PC-9 (cell line): ENCODE results near the gene STH.

Source experiments
- EZH2 ChIP-seq: fragments of 200-600 bp; sonication (generic); IDR thresholded peaks from 2 replicates; pipeline ENCODE4 v1.8.0; 2017; ENCODE audit warnings: antibody characterized with exemption, low read depth
- TF ChIP-seq, protein P1 (sequence below): fragments of 200-600 bp; sonication (generic); conservative IDR thresholded peaks from 2 replicates; pipeline ENCODE4 v1.6.1; 2017; ENCODE audit warnings: mixed run types, antibody characterized with exemption, mild to moderate bottlenecking, moderate library complexity

DNA sequence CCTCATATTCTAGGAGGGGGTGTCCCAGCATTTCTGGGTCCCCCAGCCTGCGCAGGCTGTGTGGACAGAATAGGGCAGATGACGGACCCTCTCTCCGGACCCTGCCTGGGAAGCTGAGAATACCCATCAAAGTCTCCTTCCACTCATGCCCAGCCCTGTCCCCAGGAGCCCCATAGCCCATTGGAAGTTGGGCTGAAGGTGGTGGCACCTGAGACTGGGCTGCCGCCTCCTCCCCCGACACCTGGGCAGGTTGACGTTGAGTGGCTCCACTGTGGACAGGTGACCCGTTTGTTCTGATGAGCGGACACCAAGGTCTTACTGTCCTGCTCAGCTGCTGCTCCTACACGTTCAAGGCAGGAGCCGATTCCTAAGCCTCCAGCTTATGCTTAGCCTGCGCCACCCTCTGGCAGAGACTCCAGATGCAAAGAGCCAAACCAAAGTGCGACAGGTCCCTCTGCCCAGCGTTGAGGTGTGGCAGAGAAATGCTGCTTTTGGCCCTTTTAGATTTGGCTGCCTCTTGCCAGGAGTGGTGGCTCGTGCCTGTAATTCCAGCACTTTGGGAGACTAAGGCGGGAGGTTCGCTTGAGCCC, 11.6 kb downstream of the STH start:
- TF ChIP-seq, protein P1, sequence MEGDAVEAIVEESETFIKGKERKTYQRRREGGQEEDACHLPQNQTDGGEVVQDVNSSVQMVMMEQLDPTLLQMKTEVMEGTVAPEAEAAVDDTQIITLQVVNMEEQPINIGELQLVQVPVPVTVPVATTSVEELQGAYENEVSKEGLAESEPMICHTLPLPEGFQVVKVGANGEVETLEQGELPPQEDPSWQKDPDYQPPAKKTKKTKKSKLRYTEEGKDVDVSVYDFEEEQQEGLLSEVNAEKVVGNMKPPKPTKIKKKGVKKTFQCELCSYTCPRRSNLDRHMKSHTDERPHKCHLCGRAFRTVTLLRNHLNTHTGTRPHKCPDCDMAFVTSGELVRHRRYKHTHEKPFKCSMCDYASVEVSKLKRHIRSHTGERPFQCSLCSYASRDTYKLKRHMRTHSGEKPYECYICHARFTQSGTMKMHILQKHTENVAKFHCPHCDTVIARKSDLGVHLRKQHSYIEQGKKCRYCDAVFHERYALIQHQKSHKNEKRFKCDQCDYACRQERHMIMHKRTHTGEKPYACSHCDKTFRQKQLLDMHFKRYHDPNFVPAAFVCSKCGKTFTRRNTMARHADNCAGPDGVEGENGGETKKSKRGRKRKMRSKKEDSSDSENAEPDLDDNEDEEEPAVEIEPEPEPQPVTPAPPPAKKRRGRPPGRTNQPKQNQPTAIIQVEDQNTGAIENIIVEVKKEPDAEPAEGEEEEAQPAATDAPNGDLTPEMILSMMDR, result no peak
- TF ChIP-seq EZH2, result no peak
